GM23248 (cell line): Measurements from ENCODE around the gene AFTPH. TPM values are rescaled to one million over a fixed set of nuclear protein-coding genes. Genes with fewer than 3 reads are reported as not detected.
A peak's percentile ranks its signal among the peaks of the same experiment; 100 is the strongest.

Experiments used
- DNase-seq: peaks from one replicate; pipeline ENCODE4 v3.0.0-alpha.2; 2015
- H2AFZ ChIP-seq: fragments of 200-600 bp; sonication (generic); 2 replicates; pipeline ENCODE4 v1.6.1; 2016; ENCODE audit warnings: antibody characterized with exemption
- H3F3A ChIP-seq: fragments of 200-600 bp; sonication (generic); 2 replicates; pipeline ENCODE4 v1.6.1; 2016; ENCODE audit warnings: mild to moderate bottlenecking, antibody characterized with exemption, mixed run types; ENCODE audit not compliant: insufficient read depth
- H3K27ac ChIP-seq: fragments of 200-600 bp; sonication (generic); 2 replicates; pipeline ENCODE4 v1.5.1; 2016; ENCODE audit warnings: mild to moderate bottlenecking
- H3K27me3 ChIP-seq: fragments of 200-600 bp; sonication (generic); replicated peaks from 2 replicates; pipeline ENCODE4 v1.6.1; 2016; ENCODE audit warnings: mild to moderate bottlenecking; ENCODE audit not compliant: insufficient read depth
- H3K36me3 ChIP-seq: fragments of 200-600 bp; sonication (generic); 2 replicates; pipeline ENCODE4 v1.6.1; 2016; ENCODE audit warnings: low read depth, mild to moderate bottlenecking
- H3K4me1 ChIP-seq: fragments of 200-600 bp; sonication (generic); 2 replicates; pipeline ENCODE4 v1.6.1; 2016; ENCODE audit warnings: mild to moderate bottlenecking; ENCODE audit not compliant: insufficient read depth
- H3K4me2 ChIP-seq: fragments of 200-600 bp; sonication (generic); one replicate; pipeline ENCODE4 v1.6.1; 2016; ENCODE audit warnings: mild to moderate bottlenecking; ENCODE audit not compliant: unreplicated experiment
- H3K4me3 ChIP-seq: fragments of 200-600 bp; sonication (generic); 2 replicates; pipeline ENCODE4 v1.5.1; 2016; ENCODE audit warnings: mild to moderate bottlenecking
- H3K79me2 ChIP-seq: fragments of 200-600 bp; sonication (generic); 2 replicates; pipeline ENCODE4 v1.6.1; 2016; ENCODE audit warnings: mild to moderate bottlenecking; ENCODE audit not compliant: insufficient read depth
- H3K9ac ChIP-seq: fragments of 200-600 bp; sonication (generic); 2 replicates; pipeline ENCODE4 v1.6.1; 2016; ENCODE audit warnings: mild to moderate bottlenecking
- H3K9me2 ChIP-seq: fragments of 200-600 bp; sonication (generic); 2 replicates; pipeline ENCODE4 v1.6.1; 2016; ENCODE audit warnings: mixed run types, mild to moderate bottlenecking, moderate library complexity; ENCODE audit not compliant: insufficient read depth
- H3K9me3 ChIP-seq: fragments of 200-600 bp; sonication (generic); one replicate; pipeline ENCODE4 v1.6.1; 2017; ENCODE audit warnings: low read depth
- H4K20me1 ChIP-seq: fragments of 200-600 bp; sonication (generic); 2 replicates; pipeline ENCODE4 v1.6.0; 2016; ENCODE audit not compliant: insufficient read depth
- EZH2 ChIP-seq: fragments of 200-600 bp; sonication (generic); IDR thresholded peaks from 2 replicates; pipeline ENCODE4 v1.6.1; 2018; ENCODE audit warnings: antibody characterized with exemption, mild to moderate bottlenecking; ENCODE audit not compliant: insufficient read depth, poor library complexity, severe bottlenecking
- EZH2phosphoT487 ChIP-seq: fragments of 200-600 bp; sonication (generic); IDR thresholded peaks from 2 replicates; pipeline ENCODE4 v1.6.1; 2018; ENCODE audit warnings: antibody characterized with exemption, moderate library complexity, mild to moderate bottlenecking, low read depth; ENCODE audit not compliant: insufficient read depth
- WGBS, 2 experiments: methylation state at CpG; one replicate each; pipeline ENCODE4 v1.1.6; 2015 to 2017; ENCODE audit warnings: low lambda C conversion rate in 2 of 2, low coverage in 1 of 2; ENCODE audit errors: missing lambda C conversion rate in 2 of 2; 5-methylcytosine and 5-hydroxymethylcytosine counted together
- in situ Hi-C: fragments of 300-500 bp; cut with MboI; formaldehyde crosslinking; loops from 2 replicates; pipeline ENCODE4 v1.15.0; 2020
- microRNA-seq: library from miRNA; unstranded; fragments of <30 nt; microRNA quantifications from one replicate; pipeline ENCODE4, GENCODE V29; 2016; ENCODE audit warnings: borderline number of aligned reads
- polyA plus RNA-seq: library from polyadenylated mRNA; unstranded; fragments of >200 nt; fragmentation: Nextera tagmentation; extraction: Ambion mirVana; gene quantifications from 2 replicates; pipeline ENCODE4 v1.2.1, GENCODE V29; 2016
- small RNA-seq: library from RNA; depleted of rRNA; stranded (forward); fragments of <200 nt; gene quantifications from one replicate; pipeline ENCODE3, GENCODE V24; 2014; ENCODE audit warnings: low read depth, low replicate concordance
- total RNA-seq: library from RNA; depleted of rRNA; stranded (reverse); fragments of >200 nt; shearing (Covaris generic); gene quantifications from 2 replicates; pipeline ENCODE4 v1.2.3, GENCODE V29; 2014; rRNA removed

Gene AFTPH
- total and polyA plus RNA-seq, 2 experiments from 2014 or later = 8.8 to 26.2 TPM

DNA sequence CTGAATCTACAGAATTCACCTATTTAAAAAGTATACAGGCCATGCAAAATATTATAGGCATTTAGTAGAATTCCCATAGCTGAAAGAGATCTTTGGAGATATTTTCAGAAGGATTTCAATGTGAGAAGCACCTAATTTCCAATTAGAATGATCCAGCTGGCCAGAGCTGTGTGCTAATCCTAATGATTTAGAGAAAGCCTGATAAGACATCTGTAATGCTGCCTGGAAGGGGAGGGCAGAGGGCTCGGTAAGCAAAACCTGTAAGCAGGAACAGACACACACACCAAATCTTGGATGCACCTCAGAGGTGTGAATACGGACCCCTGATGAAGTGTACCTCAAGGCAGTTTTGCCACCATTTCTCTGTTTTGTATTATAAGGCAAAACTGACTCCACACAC lies 115.6 kb downstream of the AFTPH start:
- in situ Hi-C loops = no loop called here

DNA sequence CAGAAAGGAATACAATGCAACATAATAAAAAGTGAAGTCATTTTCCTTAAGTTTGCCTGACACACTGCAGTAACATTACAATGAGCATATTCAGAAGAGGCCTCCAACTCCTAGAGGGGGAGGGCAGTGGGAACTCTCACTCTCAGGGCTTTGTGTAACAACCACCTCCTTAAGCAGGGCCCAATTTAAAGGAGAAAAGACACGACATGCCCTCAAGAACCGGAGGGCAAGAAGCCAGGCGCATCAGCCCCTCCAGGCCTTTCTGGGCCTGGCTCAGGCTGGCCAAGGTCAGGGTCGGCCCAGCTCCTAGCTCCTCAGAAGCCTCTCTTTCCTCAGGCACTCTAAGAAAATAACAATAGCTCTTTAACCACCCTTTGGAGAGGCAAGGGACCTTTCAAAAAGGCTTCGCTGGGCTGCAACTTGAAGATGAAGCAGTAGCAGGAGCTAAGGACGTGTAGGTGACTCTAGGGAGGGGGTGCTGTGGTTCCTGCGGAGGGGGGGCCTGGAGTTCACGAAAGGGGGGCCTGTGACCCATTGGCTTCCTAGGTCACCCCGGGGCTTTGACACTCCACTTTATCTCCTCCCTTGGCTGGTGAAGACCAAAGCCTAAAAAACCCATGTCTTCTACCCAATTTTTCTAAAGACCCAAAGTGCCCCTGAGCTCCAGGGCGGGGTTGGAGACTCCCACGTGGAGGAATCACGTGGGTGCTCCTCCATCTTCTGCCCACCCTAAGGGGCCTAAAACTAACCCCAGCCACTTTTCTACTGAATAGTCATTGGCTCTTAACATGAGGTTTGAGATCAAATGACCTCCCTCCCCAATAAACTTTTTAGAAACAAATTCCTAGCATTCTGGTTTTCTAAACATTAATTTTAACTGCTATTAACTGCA lies 116.3 kb downstream of the AFTPH start:
- Histone ChIP-seq H3K4me2 (peak overlapping the region; percentile 35), H3F3A (peaks cover 55% of the 10 kb centered on the region), H4K20me1 (peaks cover 27% of the 10 kb centered on the region), H3K27me3 (no peaks in the 10 kb centered on the region), H3K4me1 (peaks cover 63% of the 10 kb centered on the region), H3K36me3 (peaks cover 5% of the 10 kb centered on the region), H3K9me2 (no peaks in the 10 kb centered on the region), H2AFZ (no peak overlapping the region), H3K9me3 (no peaks in the 10 kb centered on the region), H3K9ac (peak overlapping the region; percentile 54), H3K79me2 (peaks cover 100% of the 10 kb centered on the region), H3K27ac (peak overlapping the region; percentile 64), H3K4me3 (no peak overlapping the region)
- WGBS, 2 experiments = 61 to 65% methylated on average over 12 of the region's 12 CpGs
- in situ Hi-C loops = no loop called here
- TF ChIP-seq EZH2 (no peak), EZH2phosphoT487 (no peak)
- peak; percentile 82 for DNase-seq

More for the DNA sequence above, 115.6 kb downstream of the AFTPH start:
- Histone ChIP-seq H3K9me3 (no peaks in the 10 kb centered on the region), H3K4me2 (peak overlapping the region; percentile 35), H3K27ac (peak overlapping the region; percentile 64), H4K20me1 (peaks cover 31% of the 10 kb centered on the region), H3K4me3 (no peak overlapping the region), H3K79me2 (peaks cover 100% of the 10 kb centered on the region), H3K9me2 (no peaks in the 10 kb centered on the region), H3K36me3 (peaks cover 12% of the 10 kb centered on the region), H3K27me3 (no peaks in the 10 kb centered on the region), H2AFZ (no peak overlapping the region), H3K9ac (peak overlapping the region; percentile 54), H3F3A (peaks cover 48% of the 10 kb centered on the region), H3K4me1 (peaks cover 60% of the 10 kb centered on the region)
- DNase-seq = no peak
- TF ChIP-seq EZH2 (no peak), EZH2phosphoT487 (no peak)
- WGBS, 2 experiments = 46 to 51% methylated on average over 2 of the region's 2 CpGs

DNA sequence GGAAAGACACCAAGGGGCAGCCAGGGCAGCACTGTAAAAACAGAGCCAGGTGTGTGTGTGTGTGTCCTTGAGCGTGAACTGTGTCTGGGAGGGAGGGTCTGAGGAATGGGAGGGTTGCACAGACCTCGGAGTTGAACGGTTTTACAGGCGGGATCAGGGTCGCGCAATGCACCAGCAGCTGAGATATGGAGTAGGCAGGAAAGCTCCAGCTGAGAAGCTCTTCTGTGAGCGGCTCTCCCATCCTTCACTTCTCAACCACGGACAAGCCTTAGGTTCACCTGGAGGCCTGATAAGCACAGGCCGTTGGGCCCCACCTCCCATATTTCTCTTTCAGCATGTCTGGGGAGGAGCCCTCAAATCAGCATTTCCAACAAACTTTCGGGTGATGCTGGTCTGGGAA lies 117.5 kb downstream of the AFTPH start:
- no peaks in the 10 kb centered on the region for H3K27me3 ChIP-seq
- no peak overlapping the region for H3K4me2 ChIP-seq
- H3K4me1 ChIP-seq = peaks cover 74% of the 10 kb centered on the region
- no peak overlapping the region for H2AFZ ChIP-seq
- DNase-seq = no peak
- H3F3A ChIP-seq = peaks cover 59% of the 10 kb centered on the region
- no peak overlapping the region for H3K9ac ChIP-seq
- 95 to 97% methylated on average over 10 of the region's 10 CpGs for WGBS, 2 experiments
- H3K4me3 ChIP-seq = no peak overlapping the region
- no peaks in the 10 kb centered on the region for H3K9me3 ChIP-seq
- H3K27ac ChIP-seq = 0 out of 2 replicates have a peak overlapping the region, but pooled peaks have one; percentile 95
- TF ChIP-seq EZH2 = no peak
- no peak for TF ChIP-seq EZH2phosphoT487
- no peaks in the 10 kb centered on the region for H3K9me2 ChIP-seq
- H3K36me3 ChIP-seq = no peaks in the 10 kb centered on the region
- H3K79me2 ChIP-seq = peaks cover 100% of the 10 kb centered on the region
- in situ Hi-C loops = no loop called here
- peaks cover 29% of the 10 kb centered on the region for H4K20me1 ChIP-seq

Small RNA genes within 50 kb of the gene (microRNA-seq; reads per million reads assigned to microRNA genes)
- not detected for gene MIR4434

Small RNA genes within 50 kb of the gene (small RNA-seq; reads per million reads assigned to genes)
- gene RNU6-100P = not detected

Other genes starting within 250 kb of the AFTPH start
- 0.43 and 1.6 TPM in 2 replicates for gene LGALSL, start 70.2 kb upstream of the AFTPH start, total RNA-seq
- 0.60 and 0.70 TPM in 2 replicates for gene LGALSL, start 70.2 kb upstream of the AFTPH start, polyA plus RNA-seq
- gene SERTAD2, start 129.6 kb downstream of the AFTPH start, total RNA-seq = 18.5 and 21.0 TPM in 2 replicates
- 26.8 and 30.0 TPM in 2 replicates for gene SERTAD2, start 129.6 kb downstream of the AFTPH start, polyA plus RNA-seq